Measurements from ENCODE around the gene TNFAIP1.

The TNFAIP1 gene

DNA sequence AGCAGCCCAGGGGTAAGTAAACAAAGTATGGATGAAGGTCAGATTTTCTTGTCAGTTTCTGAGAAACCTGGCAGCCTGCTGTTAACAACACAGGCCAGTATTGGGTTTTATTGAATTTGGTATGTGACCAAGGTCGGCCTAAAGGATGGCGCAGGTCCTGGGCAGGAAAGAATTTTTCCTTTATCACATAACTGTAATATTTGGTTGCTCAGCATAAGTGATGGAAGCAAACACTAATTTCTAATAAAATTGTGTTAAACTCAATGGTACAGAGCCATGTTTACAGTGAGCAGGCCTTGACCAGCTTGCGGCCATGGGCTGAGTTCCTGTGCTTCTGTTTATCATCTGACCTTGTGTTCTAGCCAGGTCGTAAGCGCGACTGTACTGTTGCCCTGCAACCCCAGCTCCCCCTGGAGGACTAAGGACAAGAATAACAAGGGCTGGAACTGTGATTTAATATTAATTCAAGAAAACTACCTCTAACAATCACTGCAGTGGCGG lies 11.2 kb downstream of the TNFAIP1 start:
- H3K36me3 ChIP-seq: 0 out of 2 replicates have a peak, but pooled peaks cover 3% of the 10 kb centered on the region
- TF ChIP-seq, protein P1, sequence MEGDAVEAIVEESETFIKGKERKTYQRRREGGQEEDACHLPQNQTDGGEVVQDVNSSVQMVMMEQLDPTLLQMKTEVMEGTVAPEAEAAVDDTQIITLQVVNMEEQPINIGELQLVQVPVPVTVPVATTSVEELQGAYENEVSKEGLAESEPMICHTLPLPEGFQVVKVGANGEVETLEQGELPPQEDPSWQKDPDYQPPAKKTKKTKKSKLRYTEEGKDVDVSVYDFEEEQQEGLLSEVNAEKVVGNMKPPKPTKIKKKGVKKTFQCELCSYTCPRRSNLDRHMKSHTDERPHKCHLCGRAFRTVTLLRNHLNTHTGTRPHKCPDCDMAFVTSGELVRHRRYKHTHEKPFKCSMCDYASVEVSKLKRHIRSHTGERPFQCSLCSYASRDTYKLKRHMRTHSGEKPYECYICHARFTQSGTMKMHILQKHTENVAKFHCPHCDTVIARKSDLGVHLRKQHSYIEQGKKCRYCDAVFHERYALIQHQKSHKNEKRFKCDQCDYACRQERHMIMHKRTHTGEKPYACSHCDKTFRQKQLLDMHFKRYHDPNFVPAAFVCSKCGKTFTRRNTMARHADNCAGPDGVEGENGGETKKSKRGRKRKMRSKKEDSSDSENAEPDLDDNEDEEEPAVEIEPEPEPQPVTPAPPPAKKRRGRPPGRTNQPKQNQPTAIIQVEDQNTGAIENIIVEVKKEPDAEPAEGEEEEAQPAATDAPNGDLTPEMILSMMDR (IDR thresholded peaks at IDR 0.05; ENCODE audit: low read depth, low read length): peak; percentile 32
- no peaks in the 10 kb centered on the region for H3K27me3 ChIP-seq
- no peak overlapping the region for H3K4me3 ChIP-seq (ENCODE audit: low read depth, low read length)
- no peak for DNase-seq
- H3K9me3 ChIP-seq: no peaks in the 10 kb centered on the region
- H3K4me1 ChIP-seq: no peaks in the 10 kb centered on the region

- H3K4me1 ChIP-seq: no peaks in the 10 kb centered on the region
- DNase-seq: no peak
- no peak overlapping the region for H3K4me3 ChIP-seq (ENCODE audit: low read depth, low read length)
- TF ChIP-seq, protein P1 (IDR thresholded peaks at IDR 0.05; ENCODE audit: low read depth, low read length): no peak
- H3K27me3 ChIP-seq: no peaks in the 10 kb centered on the region
- H3K36me3 ChIP-seq: 0 out of 2 replicates have a peak, but pooled peaks cover 3% of the 10 kb centered on the region
- H3K9me3 ChIP-seq: no peaks in the 10 kb centered on the region
These were observed 11.8 kb downstream of the TNFAIP1 start for GRCh38 chr17:28347261-28347891.

DNA sequence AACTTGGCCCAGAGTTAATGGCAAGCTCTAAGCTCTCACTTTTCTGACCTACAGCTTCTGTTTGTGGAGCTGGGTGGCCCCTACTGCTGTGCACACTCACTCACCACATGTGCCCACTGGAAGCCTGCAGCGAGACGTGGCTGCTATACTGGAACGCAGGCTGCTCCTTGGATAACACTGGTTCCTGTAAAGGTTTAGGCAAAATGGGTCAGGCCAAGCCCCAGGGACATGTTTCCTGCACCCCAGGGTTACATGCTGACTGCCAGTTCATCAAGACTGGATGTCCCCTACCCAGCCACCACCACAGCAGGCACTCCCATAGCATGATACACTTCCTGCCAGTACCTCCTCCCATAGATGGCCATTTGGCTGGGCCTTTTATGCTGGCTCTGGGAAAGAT lies 13.4 kb downstream of the TNFAIP1 start:
- no peak overlapping the region for H3K4me3 ChIP-seq (ENCODE audit: low read depth, low read length)
- DNase-seq: no peak

DNA sequence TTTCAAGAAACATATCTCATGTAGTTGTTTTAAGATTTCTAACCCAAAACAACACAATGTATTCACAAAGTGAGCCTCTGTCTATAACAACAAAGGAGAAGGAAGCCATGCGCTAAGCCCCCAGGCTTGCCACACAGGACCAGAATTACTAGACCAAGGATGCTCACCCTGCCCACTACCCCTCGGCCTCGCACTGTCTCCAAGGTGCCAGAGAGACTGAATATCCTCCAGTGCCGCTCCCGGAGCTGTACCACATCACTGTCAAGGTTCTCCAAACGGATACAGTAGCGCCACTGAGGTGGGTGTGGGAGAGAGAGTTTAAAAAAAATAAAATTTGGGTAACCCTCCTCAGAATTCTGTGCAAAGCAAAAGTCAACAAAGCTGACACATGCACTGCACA lies 14.7 kb downstream of the TNFAIP1 start:
- Histone ChIP-seq H3K27me3 (no peaks in the 10 kb centered on the region), H3K9me3 (no peaks in the 10 kb centered on the region), H3K4me1 (no peaks in the 10 kb centered on the region), H3K4me3 (ENCODE audit: low read depth, low read length) (no peak overlapping the region), H3K36me3 (peaks cover 11% of the 10 kb centered on the region; the same call in 1 of the 2 replicates)
- TF ChIP-seq, protein P1 (IDR thresholded peaks at IDR 0.05; ENCODE audit: low read depth, low read length): no peak
- no peak for DNase-seq

More for the DNA sequence above, 13.4 kb downstream of the TNFAIP1 start:
- H3K27me3 ChIP-seq: no peaks in the 10 kb centered on the region
- peaks cover 10% of the 10 kb centered on the region; the same call in 1 of the 2 replicates for H3K36me3 ChIP-seq
- no peaks in the 10 kb centered on the region for H3K9me3 ChIP-seq
- H3K4me1 ChIP-seq: no peaks in the 10 kb centered on the region
- TF ChIP-seq, protein P1 (IDR thresholded peaks at IDR 0.05; ENCODE audit: low read depth, low read length): no peak

DNA sequence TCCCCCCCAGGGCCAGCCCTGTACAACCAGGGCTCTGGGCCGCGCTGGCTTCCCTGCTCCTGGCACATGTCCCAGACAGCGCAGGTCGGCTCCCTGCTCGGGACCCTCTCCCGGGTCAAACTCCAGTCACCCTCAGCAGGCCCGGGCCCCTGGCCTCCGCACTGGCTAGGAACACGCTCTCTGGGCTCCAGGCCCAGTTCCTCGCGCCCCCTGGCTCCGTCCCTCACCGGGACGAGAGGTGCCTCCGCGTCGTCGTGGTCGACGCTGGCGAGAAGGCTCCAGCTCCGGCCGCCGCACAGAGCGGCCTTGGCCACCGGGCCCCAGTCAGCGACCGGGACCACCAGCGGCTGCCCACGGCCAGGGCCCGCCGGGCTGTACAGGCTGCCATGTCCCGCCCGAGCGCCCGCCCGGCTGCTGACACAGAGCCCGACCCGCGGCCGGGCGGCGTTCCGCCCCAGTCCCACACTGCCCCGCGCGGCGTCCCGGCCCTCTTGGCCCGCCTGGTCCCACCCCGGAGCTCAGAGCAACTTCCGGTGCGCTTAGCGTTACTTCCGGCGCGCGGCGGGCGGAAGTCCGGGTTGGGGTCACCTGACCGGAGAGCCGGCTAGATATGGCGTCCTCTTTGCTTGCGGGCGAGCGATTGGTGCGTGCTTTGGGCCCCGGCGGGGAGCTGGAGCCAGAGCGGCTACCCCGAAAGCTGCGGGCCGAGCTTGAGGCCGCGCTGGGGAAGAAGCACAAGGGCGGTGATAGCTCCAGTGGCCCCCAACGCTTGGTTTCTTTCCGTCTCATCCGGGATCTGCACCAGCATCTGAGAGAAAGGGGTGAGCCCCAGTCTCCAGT lies 21.7 kb downstream of the TNFAIP1 start, which contains the start of gene POLDIP2:
Gene POLDIP2 (minus strand): TSS at position 467 of the 840 bp plus-strand sequence. CDS start 79 bp downstream, at position 388.
- H3K9me3 ChIP-seq: no peaks in the 10 kb centered on the region
- DNase-seq: peak; percentile 92
- TF ChIP-seq, protein P1 (IDR thresholded peaks at IDR 0.05; ENCODE audit: low read depth, low read length): no peak
- peaks cover 11% of the 10 kb centered on the region; the same call in 1 of the 2 replicates for H3K36me3 ChIP-seq
- H3K4me3 ChIP-seq (ENCODE audit: low read depth, low read length): peak within 1 kb of the TSS; percentile 88
- H3K4me1 ChIP-seq: no peaks in the 10 kb centered on the region
- H3K27me3 ChIP-seq: no peaks in the 10 kb centered on the region
